AG04449 (cell line): ENCODE measurements around the gene GNAI2.

ENCODE experiments used
- CTCF ChIA-PET: fragments of 350-600 bp; formaldehyde crosslinking; extraction: SDS; loops from one replicate; lab custom pipeline; 2021; ENCODE audit warnings: antibody characterized with exemption; lab: Yijun Ruan, JAX
- POLR2A ChIA-PET: fragments of 400-600, 350-600 bp; formaldehyde crosslinking; extraction: SDS; loops from one replicate; lab custom pipeline; 2020; ENCODE audit warnings: antibody characterized with exemption, inconsistent platforms; lab: Yijun Ruan, JAX
- DNase-seq: peaks from one replicate; pipeline ENCODE4 v3.0.0-alpha.2; 2010; ENCODE audit warnings: low read depth, low spot score
- H3K4me3 ChIP-seq: 2 replicates; pipeline ENCODE4 v1.5.1; 2011; ENCODE audit warnings: low read depth, mild to moderate bottlenecking, control low read depth, low read length
- CTCF ChIP-seq: IDR thresholded peaks from one replicate; pipeline ENCODE4 v1.5.1; 2011; ENCODE audit warnings: mild to moderate bottlenecking, moderate library complexity, low read length, control low read depth, inconsistent platforms; ENCODE audit not compliant: insufficient read depth; ENCODE audit errors: missing control alignments

The GNAI2 gene

GRCh38 chr3:50263478-50264382 is 27.7 kb downstream of the GNAI2 start:
- peak overlapping the region; percentile 36 for H3K4me3 ChIP-seq
- DNase-seq: no peak
- ChIA-PET CTCF (interaction anchor here (0.8 to 40.0 kb wide), 10 partner anchors 9 to 72 kb away, joined by 3 to 1609 read pairs (median 3); partner anchors contain the start of genes GNAI2 and GNAT1), POLR2A (interaction anchor here (0.6 to 2.9 kb wide), 12 partner anchors 9 to 64 kb away, joined by 3 to 14 read pairs (median 4); partner anchors contain the start of gene GNAI2)
- TF ChIP-seq CTCF: no peak

- CTCF ChIA-PET: interaction anchor here (0.8 to 40.0 kb wide), 8 partner anchors 9 to 71 kb away, joined by 3 to 1609 read pairs (median 4); partner anchors contain the start of genes GNAI2 and GNAT1
- DNase-seq: peak; percentile 84
- TF ChIP-seq CTCF: no peak
- peak overlapping the region; percentile 36 for H3K4me3 ChIP-seq
- POLR2A ChIA-PET: interaction anchor here (0.5 to 2.9 kb wide), 11 partner anchors 10 to 335 kb away, joined by 3 to 14 read pairs (median 4); partner anchors contain the start of genes GNAI2 and MON1A
These were observed 28.5 kb downstream of the GNAI2 start for GRCh38 chr3:50264383-50264963.

- POLR2A ChIA-PET: interaction anchor here (0.5 to 2.9 kb wide), 9 partner anchors 11 to 336 kb away, joined by 3 to 14 read pairs (median 5); partner anchors contain the start of genes GNAI2 and MON1A
- CTCF ChIA-PET: interaction anchor here (0.8 to 40.0 kb wide), 5 partner anchors 8 to 72 kb away, joined by 3 to 1609 read pairs (median 7); partner anchors contain the start of genes GNAI2 and GNAT1
- no peak overlapping the region for H3K4me3 ChIP-seq
- no peak for TF ChIP-seq CTCF
- DNase-seq: no peak
These were observed 29.0 kb downstream of the GNAI2 start for GRCh38 chr3:50264964-50265485.

- no peak for TF ChIP-seq CTCF
- H3K4me3 ChIP-seq: no peak overlapping the region
- ChIA-PET CTCF (interaction anchor here (0.8 to 40.0 kb wide), 5 partner anchors 9 to 144 kb away, joined by 3 to 1609 read pairs (median 9); partner anchors contain the start of genes GNAI2 and GNAT1), POLR2A (interaction anchor here (2.0 to 2.9 kb wide), 3 partner anchors 19 to 30 kb away, joined by 9 to 14 read pairs (median 10); partner anchors contain the start of gene GNAI2)
- DNase-seq: no peak
These were observed 29.6 kb downstream of the GNAI2 start for GRCh38 chr3:50265571-50265970.

- TF ChIP-seq CTCF: no peak
- no peak for DNase-seq
- no peak overlapping the region for H3K4me3 ChIP-seq
- CTCF ChIA-PET: interaction anchor here (0.8 to 40.0 kb wide), 4 partner anchors 9 to 145 kb away, joined by 3 to 1609 read pairs (median 156); partner anchors contain the start of genes GNAI2 and GNAT1
- POLR2A ChIA-PET: interaction anchor here (2.0 to 2.2 kb wide), 2 partner anchors 19 to 30 kb away, joined by 9 to 10 read pairs; partner anchors contain the start of gene GNAI2
These were observed 30.0 kb downstream of the GNAI2 start for GRCh38 chr3:50266017-50266416.
